ENCODE measurements around the gene ADAMTSL2. TPM values are rescaled to one million over a fixed set of nuclear protein-coding genes. Genes with fewer than 3 reads are reported as not detected.

ADAMTSL2 gene
- total and polyA plus RNA-seq, 4 donors, result 0.38 to 20.9 (median 1.9) TPM; not detected in 1

GRCh38 chr9:133576875-133577736 lies 42.6 kb downstream of the ADAMTSL2 start:
- H3K4me3 ChIP-seq (ENCODE audit: low read length in 2 of 2), result no peak overlapping the region
- H3K4me1 ChIP-seq (ENCODE audit: control insufficient read depth in 1 of 2, insufficient read depth in 2 of 2, low read length in 2 of 2), result no peaks in the 10 kb centered on the region
- no peaks in the 10 kb centered on the region for H3K9me3 ChIP-seq (ENCODE audit: control insufficient read depth, low read length)
- no peaks in the 10 kb centered on the region for H3K36me3 ChIP-seq (ENCODE audit: control insufficient read depth in 1 of 2, insufficient read depth in 2 of 2, low read length in 1 of 2)
- intact Hi-C loops (cut with DNase I), result no loop called here
- DNase-seq, result no peak
- no peak overlapping the region for H3K27ac ChIP-seq (ENCODE audit: low read depth in 1 of 2, low read length in 2 of 2)
- no peaks in the 10 kb centered on the region for H3K27me3 ChIP-seq (ENCODE audit: control insufficient read depth in 1 of 2, insufficient read depth in 2 of 2, low read length in 1 of 2)
- 61 to 66% methylated on average over 34 of the region's 34 CpGs for WGBS, 2 donors
- ATAC-seq (ENCODE audit: low FRiP score), result no peak

GRCh38 chr9:133577737-133578112 lies 43.2 kb downstream of the ADAMTSL2 start:
- ATAC-seq (ENCODE audit: low FRiP score), result no peak
- Histone ChIP-seq H3K27me3 (ENCODE audit: control insufficient read depth in 1 of 2, insufficient read depth in 2 of 2, low read length in 1 of 2) (no peaks in the 10 kb centered on the region), H3K4me1 (ENCODE audit: control insufficient read depth in 1 of 2, insufficient read depth in 2 of 2, low read length in 2 of 2) (no peaks in the 10 kb centered on the region), H3K4me3 (ENCODE audit: low read length in 2 of 2) (no peak overlapping the region), H3K27ac (ENCODE audit: low read depth in 1 of 2, low read length in 2 of 2) (no peak overlapping the region), H3K36me3 (ENCODE audit: control insufficient read depth in 1 of 2, insufficient read depth in 2 of 2, low read length in 1 of 2) (no peaks in the 10 kb centered on the region), H3K9me3 (ENCODE audit: control insufficient read depth, low read length) (no peaks in the 10 kb centered on the region)
- 83 to 92% methylated on average over 3 of the region's 3 CpGs for WGBS, 2 donors
- intact Hi-C loops (cut with DNase I), result no loop called here
- DNase-seq, result no peak

- intact Hi-C loops (cut with DNase I), result no loop called here
- H3K4me1 ChIP-seq (ENCODE audit: control insufficient read depth in 1 of 2, insufficient read depth in 2 of 2, low read length in 2 of 2), result no peaks in the 10 kb centered on the region
- ATAC-seq (ENCODE audit: low FRiP score) (no peak), DNase-seq (no peak)
- H3K27me3 ChIP-seq (ENCODE audit: control insufficient read depth in 1 of 2, insufficient read depth in 2 of 2, low read length in 1 of 2), result no peaks in the 10 kb centered on the region
- 48 to 66% methylated on average over 35 to 41 of the region's 41 CpGs for WGBS, 2 donors
- no peaks in the 10 kb centered on the region for H3K36me3 ChIP-seq (ENCODE audit: control insufficient read depth in 1 of 2, insufficient read depth in 2 of 2, low read length in 1 of 2)
- no peak overlapping the region for H3K4me3 ChIP-seq (ENCODE audit: low read length in 2 of 2)
- H3K27ac ChIP-seq (ENCODE audit: low read depth in 1 of 2, low read length in 2 of 2), result no peak overlapping the region
- no peaks in the 10 kb centered on the region for H3K9me3 ChIP-seq (ENCODE audit: control insufficient read depth, low read length)
Observed at GRCh38 chr9:133578524-133579441, 44.3 kb downstream of the ADAMTSL2 start.

GRCh38 chr9:133579601-133580418 lies 45.3 kb downstream of the ADAMTSL2 start:
- intact Hi-C loops (cut with DNase I), result no loop called here
- Histone ChIP-seq H3K4me3 (ENCODE audit: low read length in 2 of 2) (no peak overlapping the region), H3K27me3 (ENCODE audit: control insufficient read depth in 1 of 2, insufficient read depth in 2 of 2, low read length in 1 of 2) (no peaks in the 10 kb centered on the region), H3K27ac (ENCODE audit: low read depth in 1 of 2, low read length in 2 of 2) (no peak overlapping the region), H3K36me3 (ENCODE audit: control insufficient read depth in 1 of 2, insufficient read depth in 2 of 2, low read length in 1 of 2) (no peaks in the 10 kb centered on the region), H3K4me1 (ENCODE audit: control insufficient read depth in 1 of 2, insufficient read depth in 2 of 2, low read length in 2 of 2) (no peaks in the 10 kb centered on the region), H3K9me3 (ENCODE audit: control insufficient read depth, low read length) (no peaks in the 10 kb centered on the region)
- 72 to 81% methylated on average over 31 of the region's 31 CpGs for WGBS, 2 donors
- DNase-seq (no peak), ATAC-seq (ENCODE audit: low FRiP score) (no peak)

- intact Hi-C loops (cut with DNase I), result no loop called here
- H3K9me3 ChIP-seq (ENCODE audit: control insufficient read depth, low read length), result no peaks in the 10 kb centered on the region
- WGBS, 2 donors, result 57 to 65% methylated on average over 6 of the region's 6 CpGs
- H3K4me1 ChIP-seq (ENCODE audit: control insufficient read depth in 1 of 2, insufficient read depth in 2 of 2, low read length in 2 of 2), result no peaks in the 10 kb centered on the region
- no peak overlapping the region for H3K4me3 ChIP-seq (ENCODE audit: low read length in 2 of 2)
- H3K27me3 ChIP-seq (ENCODE audit: control insufficient read depth in 1 of 2, insufficient read depth in 2 of 2, low read length in 1 of 2), result no peaks in the 10 kb centered on the region
- DNase-seq, result no peak
- no peak overlapping the region for H3K27ac ChIP-seq (ENCODE audit: low read depth in 1 of 2, low read length in 2 of 2)
- no peaks in the 10 kb centered on the region for H3K36me3 ChIP-seq (ENCODE audit: control insufficient read depth in 1 of 2, insufficient read depth in 2 of 2, low read length in 1 of 2)
- ATAC-seq (ENCODE audit: low FRiP score), result no peak
Observed at GRCh38 chr9:133580419-133580738, 45.9 kb downstream of the ADAMTSL2 start.

- DNase-seq, result no peak
- 80 to 83% methylated on average over 4 of the region's 4 CpGs for WGBS, 2 donors
Observed at GRCh38 chr9:133581011-133581410, 46.5 kb downstream of the ADAMTSL2 start.

GRCh38 chr9:133581513-133582343 lies 47.2 kb downstream of the ADAMTSL2 start:
- no peaks in the 10 kb centered on the region for H3K9me3 ChIP-seq (ENCODE audit: control insufficient read depth, low read length)
- no peaks in the 10 kb centered on the region for H3K4me1 ChIP-seq (ENCODE audit: control insufficient read depth in 1 of 2, insufficient read depth in 2 of 2, low read length in 2 of 2)
- H3K27me3 ChIP-seq (ENCODE audit: control insufficient read depth in 1 of 2, insufficient read depth in 2 of 2, low read length in 1 of 2), result no peaks in the 10 kb centered on the region
- ATAC-seq (ENCODE audit: low FRiP score) (no peak), DNase-seq (no peak)
- intact Hi-C loops (cut with DNase I), result no loop called here
- WGBS, 2 donors, result 77 to 82% methylated on average over 19 of the region's 19 CpGs
- no peak overlapping the region for H3K27ac ChIP-seq (ENCODE audit: low read depth in 1 of 2, low read length in 2 of 2)
- no peak overlapping the region for H3K4me3 ChIP-seq (ENCODE audit: low read length in 2 of 2)
- H3K36me3 ChIP-seq (ENCODE audit: control insufficient read depth in 1 of 2, insufficient read depth in 2 of 2, low read length in 1 of 2), result no peaks in the 10 kb centered on the region

More at GRCh38 chr9:133581011-133581410, 46.5 kb downstream of the ADAMTSL2 start:
- no peaks in the 10 kb centered on the region for H3K4me1 ChIP-seq (ENCODE audit: control insufficient read depth in 1 of 2, insufficient read depth in 2 of 2, low read length in 2 of 2)
- intact Hi-C loops (cut with DNase I), result no loop called here
- no peak for ATAC-seq (ENCODE audit: low FRiP score)
- no peaks in the 10 kb centered on the region for H3K36me3 ChIP-seq (ENCODE audit: control insufficient read depth in 1 of 2, insufficient read depth in 2 of 2, low read length in 1 of 2)
- no peaks in the 10 kb centered on the region for H3K9me3 ChIP-seq (ENCODE audit: control insufficient read depth, low read length)
- no peak overlapping the region for H3K27ac ChIP-seq (ENCODE audit: low read depth in 1 of 2, low read length in 2 of 2)
- no peak overlapping the region for H3K4me3 ChIP-seq (ENCODE audit: low read length in 2 of 2)
- H3K27me3 ChIP-seq (ENCODE audit: control insufficient read depth in 1 of 2, insufficient read depth in 2 of 2, low read length in 1 of 2), result no peaks in the 10 kb centered on the region

Measured in aorta (tissue), 5 donors.